GM10266 (cell line): Measurements from ENCODE around the gene COL5A1.

Experiments
- DNase-seq: peaks from one replicate; pipeline ENCODE4 v3.0.0; 2012; ENCODE audit errors: extremely low spot score
- CTCF ChIP-seq: IDR thresholded peaks from 2 replicates; pipeline ENCODE4 v1.5.1; 2012; ENCODE audit warnings: mild to moderate bottlenecking, low read depth; ENCODE audit not compliant: control insufficient read depth, insufficient read depth; ENCODE audit errors: missing control alignments

Gene COL5A1

GRCh38 chr9:134838651-134839454 is 197.2 kb downstream of the COL5A1 start:
- no peak for DNase-seq
- TF ChIP-seq CTCF, result no peak

DNA sequence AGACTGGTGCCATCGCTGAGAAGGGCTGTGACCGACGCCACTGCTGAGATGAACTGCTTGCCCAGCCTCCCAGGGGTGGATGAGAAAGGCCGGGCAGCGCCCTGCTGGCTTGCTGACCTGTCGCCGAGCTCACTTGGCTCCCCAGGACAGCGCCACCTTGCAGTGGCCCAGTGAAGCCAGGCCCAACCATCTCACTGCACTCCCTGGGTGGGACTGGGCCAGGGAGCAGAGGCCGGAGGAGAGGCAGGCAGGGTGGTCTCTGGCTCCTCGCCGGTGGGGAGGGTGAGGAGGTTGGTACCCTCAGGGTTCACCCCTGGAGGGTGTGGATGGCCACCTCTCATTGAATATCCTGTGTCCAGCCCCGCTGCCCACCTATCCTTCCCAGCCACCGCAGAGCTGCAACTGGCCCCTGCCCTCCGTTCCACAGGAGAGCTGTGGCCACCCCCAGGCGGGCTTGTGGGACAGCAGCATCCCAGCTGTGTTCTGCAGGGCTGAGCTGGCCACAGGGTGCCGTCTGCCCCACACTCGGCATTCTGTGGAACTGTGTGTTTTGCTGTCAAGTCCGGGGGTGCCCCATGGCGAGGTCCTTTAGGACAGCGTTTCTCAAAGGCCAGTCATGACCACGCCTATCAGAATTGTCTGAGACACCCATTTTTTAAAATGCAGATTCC is 198.0 kb downstream of the COL5A1 start:
- no peak for DNase-seq
- TF ChIP-seq CTCF, result peak; percentile 18

DNA sequence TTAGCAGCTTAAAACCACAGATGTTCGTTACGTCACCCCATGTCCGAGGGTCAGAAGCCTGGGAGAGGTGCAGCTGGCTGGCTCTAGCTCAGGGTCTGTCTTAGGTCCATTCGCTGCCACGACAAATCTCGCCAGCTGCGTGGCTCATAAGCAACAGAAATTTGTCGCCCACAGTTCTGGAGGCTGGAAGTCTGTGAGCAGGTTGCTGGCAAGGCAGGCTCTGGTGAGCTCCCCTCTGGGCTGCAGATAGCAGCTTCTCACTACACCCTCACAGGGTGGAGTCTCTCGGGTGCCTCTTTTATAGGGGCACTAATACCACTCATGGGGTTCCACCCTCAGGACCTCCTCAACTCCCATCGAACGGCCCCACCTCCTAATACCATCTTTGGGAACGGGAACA is 198.9 kb downstream of the COL5A1 start:
- no peak for TF ChIP-seq CTCF
- no peak for DNase-seq

DNA sequence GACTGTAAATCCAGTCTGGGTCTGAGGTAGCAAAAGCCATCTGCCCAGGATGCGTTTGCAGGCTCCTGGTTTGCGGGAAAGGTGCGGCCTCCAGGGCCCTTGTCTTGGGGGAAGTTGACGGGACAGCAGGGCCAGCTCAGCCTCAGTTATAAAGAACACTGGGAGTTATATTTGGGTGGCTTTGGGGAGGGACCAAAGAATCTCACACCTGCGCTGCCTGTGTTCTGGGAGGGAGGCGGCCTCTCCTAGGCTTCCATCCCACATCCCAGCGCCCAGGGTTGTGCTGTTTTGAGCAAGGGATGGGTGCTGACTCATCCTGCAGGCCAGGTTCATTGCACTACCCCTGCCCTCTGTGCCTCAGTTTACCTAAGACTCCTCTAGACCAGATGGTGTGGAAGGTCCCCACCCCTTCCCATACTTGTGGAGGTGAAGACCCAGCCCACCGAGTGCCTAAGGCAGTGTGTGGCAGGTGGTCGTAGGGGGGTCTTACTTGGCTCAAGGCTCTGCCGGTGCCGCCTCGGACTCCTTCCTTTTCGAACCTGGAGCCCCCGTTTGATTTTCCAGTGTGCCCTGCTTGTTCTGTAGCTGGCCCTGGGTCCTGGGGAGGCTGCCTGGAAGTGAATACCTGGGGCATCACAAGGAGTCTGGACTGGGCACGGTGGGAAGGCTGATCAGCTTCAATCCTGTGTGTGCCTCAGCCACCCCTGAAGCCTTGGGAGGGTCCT is 199.7 kb downstream of the COL5A1 start:
- no peak for TF ChIP-seq CTCF

DNA sequence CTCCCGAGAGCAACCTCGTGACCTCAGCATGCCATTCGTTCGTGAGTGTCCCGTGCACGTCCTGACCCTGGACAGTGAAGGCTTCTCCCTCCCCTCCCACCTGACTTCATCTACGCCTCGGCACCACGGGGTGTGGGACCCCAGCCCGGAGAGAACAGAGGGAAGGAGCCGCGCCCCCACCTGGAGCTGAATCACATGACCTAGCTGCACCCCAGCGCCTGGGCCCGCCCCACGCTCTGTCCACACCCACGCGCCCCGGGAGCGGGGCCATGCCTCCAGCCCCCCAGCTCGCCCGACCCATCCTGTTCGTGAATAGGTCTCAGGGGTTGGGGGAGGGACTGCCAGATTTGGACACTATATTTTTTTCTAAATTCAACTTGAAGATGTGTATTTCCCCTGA is 200.7 kb downstream of the COL5A1 start:
- TF ChIP-seq CTCF, result no peak
- DNase-seq, result no peak

More for the DNA sequence above, 199.7 kb downstream of the COL5A1 start:
- DNase-seq, result no peak

GRCh38 chr9:134843740-134844139 is 202.1 kb downstream of the COL5A1 start:
- no peak for DNase-seq
- no peak for TF ChIP-seq CTCF

DNA sequence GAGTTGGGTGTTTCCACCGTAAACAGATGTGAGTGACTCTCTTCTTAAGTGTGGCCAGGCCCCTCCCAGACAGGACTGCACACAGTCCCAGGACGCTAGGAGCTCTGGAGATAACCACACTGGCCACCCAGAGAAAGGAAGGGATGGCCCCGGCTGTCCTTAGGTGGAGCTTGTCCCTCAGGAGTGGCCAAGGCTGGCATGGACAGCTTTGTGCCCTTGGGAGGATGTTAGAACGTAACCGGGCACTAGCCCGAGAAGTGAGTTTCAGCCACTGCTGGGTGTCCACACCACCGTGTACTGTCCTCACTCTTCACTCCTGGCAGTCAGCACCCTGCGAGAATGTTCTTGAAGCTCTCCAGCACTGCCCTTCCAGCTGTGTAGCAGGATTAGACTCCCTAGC is 203.2 kb downstream of the COL5A1 start:
- no peak for DNase-seq
- no peak for TF ChIP-seq CTCF
